Suppressor macrophage treated with lipopolysaccharide for 1 hour (primary cell): Measurements from ENCODE around the gene PTRH2.

Experiments used
- DNase-seq, 3 donors: peaks; one replicate each; pipeline ENCODE4 v3.0.0-alpha.2; 2020 to 2022

Gene PTRH2

GRCh38 chr17:59666235-59666634 lies 41.0 kb downstream of the PTRH2 start:
- DNase-seq, result no peak

GRCh38 chr17:59656624-59657023 lies 50.6 kb downstream of the PTRH2 start:
- peak; percentile 81 to 88 (median 88) for DNase-seq

- peak; percentile 9 to 66 (median 49) for DNase-seq
These were observed 55.1 kb downstream of the PTRH2 start for GRCh38 chr17:59652119-59652518.

- DNase-seq, result no peak
These were observed 55.9 kb downstream of the PTRH2 start for GRCh38 chr17:59651346-59651745.

DNA sequence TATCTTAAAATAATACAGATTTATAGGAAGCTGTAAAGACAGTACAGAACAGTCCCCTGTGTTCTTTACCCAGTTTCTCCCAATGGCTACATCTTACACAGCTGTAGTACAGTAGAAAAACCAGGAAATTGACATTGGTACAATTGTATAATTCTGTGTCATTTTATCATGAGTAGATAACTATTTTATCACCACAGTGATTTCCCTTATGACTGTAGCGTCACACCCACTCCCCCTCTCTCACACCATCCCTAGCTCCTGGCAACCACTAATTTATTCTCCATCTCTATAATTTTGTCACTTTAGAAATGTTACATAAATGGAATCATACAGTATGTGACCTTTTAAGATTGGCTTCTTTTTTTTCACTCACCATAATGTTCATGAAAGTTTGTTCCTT lies 56.6 kb downstream of the PTRH2 start:
- DNase-seq, result peak in 1 of 3 donors; percentile 15

GRCh38 chr17:59649886-59650285 lies 57.3 kb downstream of the PTRH2 start:
- no peak for DNase-seq
